SK-N-SH (cell line): ENCODE measurements around the gene C1QL1. TPM values are rescaled to one million over a fixed set of nuclear protein-coding genes. Genes with fewer than 3 reads are reported as not detected.

Experiments
- CTCF ChIA-PET: fragments of 300-600, 350-600 bp; formaldehyde crosslinking; extraction: SDS; loops from one replicate; lab custom pipeline; 2021; lab: Yijun Ruan, JAX
- POLR2A ChIA-PET: fragments of 350-600 bp; sonication (Branson Sonifier 250); formaldehyde crosslinking; extraction: SDS; loops from one replicate; lab custom pipeline; 2020; ENCODE audit warnings: antibody characterized with exemption, inconsistent platforms; lab: Yijun Ruan, JAX
- DNase-seq: peaks from one replicate; pipeline ENCODE4 v3.0.0; 2012
- H2AFZ ChIP-seq: fragments of 200-600 bp; sonication (generic); 2 replicates; pipeline ENCODE4 v1.8.1; 2016; ENCODE audit warnings: antibody characterized with exemption, mild to moderate bottlenecking, low read depth
- H3F3A ChIP-seq: fragments of 200-600 bp; sonication (generic); replicated peaks from 2 replicates; pipeline ENCODE3; 2016; ENCODE audit warnings: antibody characterized with exemption, mild to moderate bottlenecking; ENCODE audit not compliant: insufficient read depth
- H3K27ac ChIP-seq, 2 experiments: fragments of 200-500 bp in 1 of 2; fragments of 200-600 bp in 1 of 2; sonication (Bioruptor generic) in 1 of 2; sonication (generic), shearing (Covaris generic) in 1 of 2; 2 replicates each; pipeline versions ENCODE4 v1.5.1 to v1.6.1; 2014 to 2016; ENCODE audit warnings: low read depth in 2 of 2, inconsistent platforms in 1 of 2, low read length in 1 of 2, mild to moderate bottlenecking in 1 of 2, mixed read lengths in 1 of 2
- H3K27me3 ChIP-seq: fragments of 200-600 bp; sonication (generic), shearing (Covaris generic); 2 replicates; pipeline ENCODE4 v1.6.1; 2016; ENCODE audit warnings: mixed run types; ENCODE audit not compliant: insufficient read depth
- H3K36me3 ChIP-seq, 2 experiments: fragments of 200-500 bp in 1 of 2; fragments of 200-600 bp in 1 of 2; sonication (Bioruptor generic) in 1 of 2; sonication (generic) in 1 of 2; replicated peaks in 1 of 2; 2 replicates each; pipeline versions ENCODE3 to v1.5.1; 2014 to 2016; ENCODE audit warnings: low read length in 1 of 2, mild to moderate bottlenecking in 1 of 2; ENCODE audit not compliant: insufficient read depth in 2 of 2, control insufficient read depth in 1 of 2
- H3K4me1 ChIP-seq, 2 experiments: fragments of 200-500 bp in 1 of 2; fragments of 200-600 bp in 1 of 2; sonication (Bioruptor generic) in 1 of 2; sonication (generic), shearing (Covaris generic) in 1 of 2; 2 replicates each; pipeline versions ENCODE4 v1.5.1 to v1.6.1; 2014 to 2016; ENCODE audit warnings: low read depth in 1 of 2, low read length in 1 of 2, mixed run types in 1 of 2; ENCODE audit not compliant: insufficient read depth in 2 of 2, control insufficient read depth in 1 of 2
- H3K4me2 ChIP-seq: fragments of 200-600 bp; sonication (generic), shearing (Covaris generic); 2 replicates; pipeline ENCODE4 v1.6.1; 2017; ENCODE audit warnings: mixed run types
- H3K4me3 ChIP-seq, 2 experiments: fragments of 200-500 bp in 1 of 2; fragments of 200-600 bp in 1 of 2; sonication (Bioruptor generic) in 1 of 2; sonication (generic), shearing (Covaris generic) in 1 of 2; 2 replicates each; pipeline versions ENCODE4 v1.5.1 to v1.8.1; 2014 to 2016; ENCODE audit warnings: low read depth in 2 of 2, inconsistent platforms in 1 of 2, low read length in 1 of 2, mild to moderate bottlenecking in 1 of 2, mixed read lengths in 1 of 2, moderate library complexity in 1 of 2
- H3K79me2 ChIP-seq: fragments of 200-600 bp; sonication (generic); 2 replicates; pipeline ENCODE4 v1.8.1; 2017; ENCODE audit warnings: mild to moderate bottlenecking; ENCODE audit not compliant: insufficient read depth
- H3K9ac ChIP-seq: fragments of 200-600 bp; sonication (generic); 2 replicates; pipeline ENCODE4 v1.6.1; 2017; ENCODE audit warnings: mixed run types
- H3K9me2 ChIP-seq: fragments of 200-600 bp; sonication (generic); 2 replicates; pipeline ENCODE4 v1.6.1; 2017; ENCODE audit warnings: mixed run types
- H3K9me3 ChIP-seq: fragments of 200-600 bp; sonication (generic); 2 replicates; pipeline ENCODE4 v1.6.1; 2017; ENCODE audit warnings: mixed run types, mild to moderate bottlenecking, moderate library complexity
- H4K20me1 ChIP-seq: fragments of 200-600 bp; sonication (generic); 2 replicates; pipeline ENCODE4 v1.6.1; 2017; ENCODE audit warnings: mild to moderate bottlenecking, mixed run types; ENCODE audit not compliant: insufficient read depth
- ELF1 ChIP-seq: IDR thresholded peaks from 2 replicates; pipeline ENCODE4 v1.4.0; 2012
- EP300 ChIP-seq, 2 experiments: IDR thresholded peaks; 2 replicates each; pipeline versions ENCODE4 v1.4.0 to v1.6.1; 2012; ENCODE audit warnings: borderline replicate concordance in 1 of 2, low read depth in 1 of 2, low read length in 1 of 2
- EZH2phosphoT487 ChIP-seq: fragments of 200-600 bp; sonication (generic); IDR thresholded peaks from 2 replicates; pipeline ENCODE4 v1.6.1; 2017; ENCODE audit warnings: low read depth, mixed run types, mild to moderate bottlenecking, antibody characterized with exemption, moderate library complexity, borderline replicate concordance
- FOXJ3 ChIP-seq: sonication (generic); formaldehyde crosslinking; IDR thresholded peaks from 2 replicates; pipeline ENCODE4 v1.5.1; 2020; ENCODE audit warnings: mild to moderate bottlenecking, missing genetic modification reagents
- FOXM1 ChIP-seq: IDR thresholded peaks from 2 replicates; pipeline ENCODE4 v1.4.0; 2012; ENCODE audit warnings: low read depth, mild to moderate bottlenecking
- GATA2 ChIP-seq: sonication (generic); formaldehyde crosslinking; IDR thresholded peaks from 2 replicates; pipeline ENCODE4 v1.5.0; 2020; ENCODE audit warnings: mild to moderate bottlenecking, missing genetic modification reagents
- MAX ChIP-seq: IDR thresholded peaks from 2 replicates; pipeline ENCODE4 v1.4.0; 2012; ENCODE audit warnings: low read depth
- NRF1 ChIP-seq: IDR thresholded peaks from 2 replicates; pipeline ENCODE4 v1.6.1; 2012; ENCODE audit warnings: low read depth, mild to moderate bottlenecking, low read length
- PBX3 ChIP-seq: IDR thresholded peaks from 2 replicates; pipeline ENCODE4; 2012
- POLR2AphosphoS5 ChIP-seq: IDR thresholded peaks from 2 replicates; pipeline ENCODE4 v1.6.1; 2012; ENCODE audit warnings: low read depth, low read length
- RAD21 ChIP-seq: IDR thresholded peaks from 2 replicates; pipeline ENCODE4 v1.6.1; 2012; ENCODE audit warnings: mild to moderate bottlenecking, low read length
- TAF1 ChIP-seq: IDR thresholded peaks from 2 replicates; pipeline ENCODE4 v1.6.1; 2012; ENCODE audit warnings: low read depth, mild to moderate bottlenecking, low read length, moderate library complexity, borderline replicate concordance
- TCF12 ChIP-seq: IDR thresholded peaks from 2 replicates; pipeline ENCODE4 v1.4.0; 2012
- USF2 ChIP-seq: fragments of 150-350 bp; IDR thresholded peaks from 2 replicates; pipeline ENCODE4 v1.6.1; 2017; ENCODE audit warnings: antibody characterized with exemption, low read length, low read depth, borderline replicate concordance
- WGBS: methylation state at CpG from one replicate; pipeline ENCODE4 v1.1.6; 2017; ENCODE audit warnings: low lambda C conversion rate; 5-methylcytosine and 5-hydroxymethylcytosine counted together
- polyA plus RNA-seq, 3 experiments: library from polyadenylated mRNA; depleted of rRNA; stranded (reverse); fragments of >200 nt; gene quantifications; 2 replicates each; pipeline ENCODE4 v1.2.3, GENCODE V29; 2012
- TF ChIP-seq, protein P1 (sequence below): IDR thresholded peaks from 2 replicates; pipeline ENCODE4 v1.4.0; 2012; ENCODE audit warnings: low read depth, borderline replicate concordance
- TF ChIP-seq, protein P2 (sequence below): fragments of 200-600 bp; sonication (generic); IDR thresholded peaks from 2 replicates; pipeline ENCODE4 v1.6.1; 2017; ENCODE audit warnings: antibody characterized with exemption, mild to moderate bottlenecking, moderate library complexity
- TF ChIP-seq, protein P3 (sequence below): fragments of 150-350 bp; IDR thresholded peaks from 2 replicates; pipeline ENCODE4 v1.6.1; 2016; ENCODE audit warnings: mild to moderate bottlenecking, low read depth, low read length

C1QL1 gene
- polyA plus RNA-seq, 1 of the 3 experiments (the other 2 are of a cell fraction), result 11.9 TPM

DNA sequence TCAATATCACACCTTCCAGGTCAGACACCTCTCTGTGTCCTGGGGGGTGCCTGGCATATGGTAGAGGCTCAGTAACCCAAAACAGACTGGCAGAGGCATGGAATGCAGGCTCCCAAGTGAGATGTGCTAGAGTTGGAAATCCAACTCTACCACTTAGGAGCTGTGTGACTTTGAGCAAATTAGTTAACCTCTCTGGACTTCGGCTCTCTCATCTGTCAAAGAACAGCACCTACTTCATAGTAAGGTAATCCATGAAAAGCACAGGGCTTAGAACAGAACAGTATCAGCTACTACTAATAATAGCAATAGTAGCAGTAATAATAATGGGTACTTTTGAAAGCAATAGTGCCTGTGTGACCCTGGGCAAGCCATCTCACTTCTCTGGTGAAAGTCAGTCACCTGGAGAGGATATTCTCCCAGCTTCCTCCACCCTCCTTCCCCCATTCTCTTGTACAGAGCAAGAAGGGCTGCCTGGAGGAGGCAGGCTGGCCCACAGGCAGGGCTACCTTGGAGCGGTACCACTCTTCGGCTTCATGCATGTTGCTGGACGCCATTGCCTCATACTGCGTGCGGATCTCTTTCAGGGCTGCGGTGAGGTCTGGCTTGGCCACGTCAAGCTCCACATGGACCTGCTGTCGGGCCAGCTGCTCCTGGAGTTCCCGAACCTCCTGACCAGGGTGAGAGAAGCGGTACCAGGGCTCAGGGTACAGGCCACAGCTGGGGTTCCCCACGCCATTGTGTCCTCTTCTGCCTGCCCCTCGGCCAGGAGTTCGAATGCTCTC is 55.1 kb downstream of the C1QL1 start:
- no peaks in the 10 kb centered on the region for H3K79me2 ChIP-seq
- 93% methylated on average over 10 of the region's 14 CpGs for WGBS
- H3K4me2 ChIP-seq, result no peak overlapping the region
- no peaks in the 10 kb centered on the region for H3K9me2 ChIP-seq
- H2AFZ ChIP-seq, result no peak overlapping the region
- no peaks in the 10 kb centered on the region for H3K27me3 ChIP-seq
- H3K36me3 ChIP-seq, result no peaks in the 10 kb centered on the region
- no peaks in the 10 kb centered on the region for H3K9me3 ChIP-seq
- POLR2A ChIA-PET, result interaction anchor here (0.9 kb wide), 1 partner anchor 14 kb away, joined by 3 read pairs; the partner anchor contains the start of gene EFTUD2
- H4K20me1 ChIP-seq, result no peaks in the 10 kb centered on the region
- H3K4me1 ChIP-seq, result peaks cover 14 to 29% of the 10 kb centered on the region in 2 experiments; a peak in 3 of 4 replicates
- DNase-seq, result peak; percentile 18
- H3K9ac ChIP-seq, result no peak overlapping the region
- CTCF ChIA-PET, result interaction anchor here (0.6 to 7.3 kb wide), 5 partner anchors 35 to 222 kb away, joined by 3 to 79 read pairs (median 6); partner anchors contain the start of gene ACBD4
- peaks cover 29% of the 10 kb centered on the region for H3F3A ChIP-seq
- H3K27ac ChIP-seq, result no peak overlapping the region
- TF ChIP-seq, protein P1, sequence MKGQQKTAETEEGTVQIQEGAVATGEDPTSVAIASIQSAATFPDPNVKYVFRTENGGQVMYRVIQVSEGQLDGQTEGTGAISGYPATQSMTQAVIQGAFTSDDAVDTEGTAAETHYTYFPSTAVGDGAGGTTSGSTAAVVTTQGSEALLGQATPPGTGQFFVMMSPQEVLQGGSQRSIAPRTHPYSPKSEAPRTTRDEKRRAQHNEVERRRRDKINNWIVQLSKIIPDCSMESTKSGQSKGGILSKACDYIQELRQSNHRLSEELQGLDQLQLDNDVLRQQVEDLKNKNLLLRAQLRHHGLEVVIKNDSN, result no peak
- TF ChIP-seq FOXM1 (no peak), ELF1 (no peak), PBX3 (no peak), RAD21 (no peak)
- H3K4me3 ChIP-seq, result no peak overlapping the region

DNA sequence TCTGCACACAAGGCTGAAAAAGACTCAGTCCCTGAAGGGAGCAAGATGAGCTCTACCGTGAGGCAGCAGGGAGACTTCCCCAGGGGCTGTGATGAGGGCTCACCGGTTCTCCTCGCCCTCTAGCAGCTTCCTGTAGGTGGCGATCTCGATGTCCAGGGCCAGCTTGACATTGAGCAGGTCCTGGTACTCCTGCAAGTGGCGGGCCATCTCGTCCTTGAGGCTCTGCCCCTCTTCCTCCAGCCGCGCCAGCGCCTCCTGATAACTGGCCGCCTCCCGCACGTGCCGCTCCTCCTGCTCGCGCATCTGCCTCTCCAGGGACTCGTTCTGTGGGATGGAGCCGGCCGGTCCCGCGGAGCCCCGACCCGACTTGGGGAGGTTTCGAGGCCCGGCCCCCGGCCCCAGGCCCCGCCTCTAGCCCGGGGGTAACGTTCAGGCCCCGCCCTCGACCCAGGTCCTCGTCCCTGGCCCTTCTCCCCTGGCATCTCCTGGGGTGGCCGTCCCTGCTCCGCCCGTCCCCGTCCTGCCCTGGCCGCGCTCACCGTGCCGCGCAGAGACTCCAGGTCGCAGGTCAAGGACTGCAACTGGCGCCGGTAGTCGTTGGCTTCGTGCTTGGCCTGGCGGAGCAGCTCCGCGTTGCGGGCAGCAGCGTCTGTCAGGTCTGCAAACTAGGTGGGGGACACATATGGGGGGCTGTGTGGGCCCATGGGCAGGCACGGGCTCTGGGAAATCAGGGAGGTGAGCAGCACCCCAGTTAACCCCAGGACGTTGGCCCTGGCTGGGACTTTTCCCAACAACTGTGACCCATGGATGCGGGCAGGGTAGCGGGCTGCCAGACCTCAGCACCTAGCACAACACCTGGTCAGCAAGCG is 56.7 kb downstream of the C1QL1 start:
- no peaks in the 10 kb centered on the region for H3K36me3 ChIP-seq
- H3K9ac ChIP-seq, result no peak overlapping the region
- no peak overlapping the region for H3K4me2 ChIP-seq
- no peaks in the 10 kb centered on the region for H3K27me3 ChIP-seq
- peaks cover 28% of the 10 kb centered on the region for H3F3A ChIP-seq
- ChIA-PET POLR2A (no interaction called here), CTCF (interaction anchor here (0.8 to 7.3 kb wide), 8 partner anchors 9 to 188 kb away, joined by 3 to 79 read pairs (median 4); no protein-coding TSS in a partner anchor)
- peaks cover 6 to 25% of the 10 kb centered on the region in 2 experiments; a peak in 3 of 4 replicates for H3K4me1 ChIP-seq
- no peak overlapping the region for H3K4me3 ChIP-seq
- no peaks in the 10 kb centered on the region for H3K9me3 ChIP-seq
- no peaks in the 10 kb centered on the region for H4K20me1 ChIP-seq
- H3K27ac ChIP-seq, result peak overlapping the region in 1 of 2 experiments; percentile 93; a peak in 1 of 4 replicates
- peak; percentile 77 for DNase-seq
- 83% methylated on average over 50 of the region's 56 CpGs for WGBS
- no peaks in the 10 kb centered on the region for H3K79me2 ChIP-seq
- no peak overlapping the region for H2AFZ ChIP-seq
- H3K9me2 ChIP-seq, result no peaks in the 10 kb centered on the region
- TF ChIP-seq GATA2 (CRISPR knock-in tag) (no peak), FOXJ3 (CRISPR knock-in tag) (no peak), EZH2phosphoT487 (no peak), TCF12 (no peak), MAX (no peak), TAF1 (no peak), EP300 (IDR thresholded peaks at IDR 0.05; ENCODE audit: borderline replicate concordance in 1 of 2, low read depth in 1 of 2, low read length in 1 of 2) (no peak), USF2 (no peak), NRF1 (no peak), POLR2AphosphoS5 (no peak)
- TF ChIP-seq, protein P1, result no peak
- TF ChIP-seq, protein P2, sequence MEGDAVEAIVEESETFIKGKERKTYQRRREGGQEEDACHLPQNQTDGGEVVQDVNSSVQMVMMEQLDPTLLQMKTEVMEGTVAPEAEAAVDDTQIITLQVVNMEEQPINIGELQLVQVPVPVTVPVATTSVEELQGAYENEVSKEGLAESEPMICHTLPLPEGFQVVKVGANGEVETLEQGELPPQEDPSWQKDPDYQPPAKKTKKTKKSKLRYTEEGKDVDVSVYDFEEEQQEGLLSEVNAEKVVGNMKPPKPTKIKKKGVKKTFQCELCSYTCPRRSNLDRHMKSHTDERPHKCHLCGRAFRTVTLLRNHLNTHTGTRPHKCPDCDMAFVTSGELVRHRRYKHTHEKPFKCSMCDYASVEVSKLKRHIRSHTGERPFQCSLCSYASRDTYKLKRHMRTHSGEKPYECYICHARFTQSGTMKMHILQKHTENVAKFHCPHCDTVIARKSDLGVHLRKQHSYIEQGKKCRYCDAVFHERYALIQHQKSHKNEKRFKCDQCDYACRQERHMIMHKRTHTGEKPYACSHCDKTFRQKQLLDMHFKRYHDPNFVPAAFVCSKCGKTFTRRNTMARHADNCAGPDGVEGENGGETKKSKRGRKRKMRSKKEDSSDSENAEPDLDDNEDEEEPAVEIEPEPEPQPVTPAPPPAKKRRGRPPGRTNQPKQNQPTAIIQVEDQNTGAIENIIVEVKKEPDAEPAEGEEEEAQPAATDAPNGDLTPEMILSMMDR, result peak; percentile 50
- TF ChIP-seq, protein P3, sequence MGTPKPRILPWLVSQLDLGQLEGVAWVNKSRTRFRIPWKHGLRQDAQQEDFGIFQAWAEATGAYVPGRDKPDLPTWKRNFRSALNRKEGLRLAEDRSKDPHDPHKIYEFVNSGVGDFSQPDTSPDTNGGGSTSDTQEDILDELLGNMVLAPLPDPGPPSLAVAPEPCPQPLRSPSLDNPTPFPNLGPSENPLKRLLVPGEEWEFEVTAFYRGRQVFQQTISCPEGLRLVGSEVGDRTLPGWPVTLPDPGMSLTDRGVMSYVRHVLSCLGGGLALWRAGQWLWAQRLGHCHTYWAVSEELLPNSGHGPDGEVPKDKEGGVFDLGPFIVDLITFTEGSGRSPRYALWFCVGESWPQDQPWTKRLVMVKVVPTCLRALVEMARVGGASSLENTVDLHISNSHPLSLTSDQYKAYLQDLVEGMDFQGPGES, result no peak
